Fibroblast of lung (primary cell): ENCODE measurements around the gene CRPPA.

ENCODE experiments used
- CTCF ChIP-seq, 2 donors: IDR thresholded peaks in 1 of 2; conservative IDR thresholded peaks in 1 of 2; 1 replicate in 1 of 2; 2 replicates in 1 of 2; pipeline ENCODE4 v1.5.1; 2011 to 2012; ENCODE audit warnings: low read length in 2 of 2, control low read depth in 1 of 2, inconsistent platforms in 1 of 2, low read depth in 1 of 2, mild to moderate bottlenecking in 1 of 2
- EZH2 ChIP-seq: IDR thresholded peaks from 2 replicates; pipeline ENCODE4 v1.5.1; 2012; ENCODE audit warnings: low read length, control low read depth, mild to moderate bottlenecking; ENCODE audit errors: missing control alignments

GRCh38 chr7:16419859-16420258 lies 1.5 kb downstream of the CRPPA start:
- no peak for TF ChIP-seq CTCF (conservative IDR thresholded peaks at IDR 0.05 in 1 of 2, IDR thresholded peaks at IDR 0.05 in 1 of 2; ENCODE audit: low read depth in 1 of 2, low read length in 2 of 2)
- TF ChIP-seq EZH2 = no peak
